IPS DF 19.7 (cell line): ENCODE measurements around the gene IL18R1.

Source experiments
- DNase-seq: peaks from one replicate; pipeline ENCODE4 v3.0.0-alpha.2; 2013; ENCODE audit warnings: low read depth, low spot score

IL18R1 gene

DNA sequence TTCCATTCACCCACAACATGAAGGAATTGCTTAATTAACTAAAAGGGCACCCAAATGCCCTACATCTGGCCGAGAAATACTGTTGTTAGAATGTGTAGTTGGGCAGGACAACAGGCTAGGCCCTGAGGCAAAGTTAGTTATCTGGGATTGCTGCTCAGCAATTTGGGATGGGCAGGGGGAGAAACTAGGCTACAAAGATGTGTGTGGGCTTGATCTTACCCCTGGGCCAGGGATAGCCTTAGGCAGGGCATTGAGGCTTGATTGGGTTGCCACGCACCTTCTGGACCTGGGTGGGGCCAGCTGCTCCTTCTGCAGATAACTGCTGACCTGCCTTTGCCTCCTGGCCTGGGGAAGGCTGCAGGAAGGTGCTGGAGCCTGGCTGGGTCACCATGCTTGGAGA is 76.8 kb downstream of the IL18R1 start:
- no peak for DNase-seq

DNA sequence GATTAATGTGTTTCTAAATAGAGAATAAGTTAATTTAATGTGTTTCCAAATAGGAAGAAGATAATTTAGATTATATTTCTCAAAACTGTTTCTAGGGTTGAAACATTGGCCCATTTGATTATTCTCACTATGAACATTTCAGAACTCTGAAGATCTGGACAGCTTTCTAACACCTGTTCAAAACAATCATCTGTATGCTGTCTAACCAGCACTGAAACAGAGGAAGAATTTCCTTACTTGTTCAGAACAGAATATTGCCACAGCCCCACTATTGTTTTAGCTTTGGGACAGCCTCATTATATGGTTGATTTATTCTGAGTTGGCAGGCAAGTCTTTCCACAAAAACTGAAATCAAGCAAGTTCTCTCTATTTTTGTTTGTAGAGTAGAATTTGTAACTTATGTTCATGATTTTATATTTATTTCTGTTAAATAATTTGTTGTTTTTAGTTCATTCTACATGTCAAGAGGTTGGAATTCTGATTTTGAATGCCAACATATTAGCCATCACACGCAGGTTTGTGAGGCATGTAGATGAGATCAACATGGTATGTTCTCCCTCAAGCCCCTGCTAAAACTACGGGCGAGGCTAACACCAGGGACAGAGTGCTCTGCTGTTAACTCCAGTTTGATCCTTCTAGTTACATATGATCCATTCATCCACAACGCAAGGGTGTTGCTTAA is 78.5 kb downstream of the IL18R1 start:
- no peak for DNase-seq

DNA sequence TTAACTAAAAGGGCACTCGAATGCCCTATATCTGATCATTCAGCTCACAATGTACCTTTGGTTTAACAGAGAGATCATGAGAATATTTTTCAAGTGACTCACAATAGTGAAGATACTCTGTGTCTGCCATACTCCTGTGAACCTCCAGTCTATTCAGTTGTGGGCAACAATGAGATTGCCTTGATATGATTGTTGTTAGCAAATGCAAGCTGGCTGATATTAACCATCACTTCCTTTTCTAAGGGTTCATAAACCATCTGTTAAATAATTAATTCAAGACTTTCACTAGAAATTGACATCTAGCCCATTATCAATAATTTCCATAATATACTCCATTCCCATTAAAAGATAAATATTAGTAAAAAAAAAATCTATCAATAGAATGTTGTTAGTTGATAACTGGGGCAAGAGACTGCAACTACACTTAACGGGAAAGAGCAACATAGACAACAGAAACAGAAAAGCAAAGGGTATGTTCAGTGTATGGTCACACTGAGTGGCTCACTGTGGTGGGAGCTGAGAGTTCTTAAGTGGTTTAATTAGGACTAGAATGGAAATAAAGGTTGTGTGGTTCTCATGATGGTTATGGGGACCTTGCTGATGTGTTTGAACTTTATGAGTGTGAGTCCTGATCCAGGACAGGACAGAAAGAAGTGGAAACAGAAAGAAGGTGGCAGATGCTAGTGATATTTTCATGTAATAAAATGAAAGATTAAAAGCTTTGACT is 79.2 kb downstream of the IL18R1 start:
- no peak for DNase-seq

DNA sequence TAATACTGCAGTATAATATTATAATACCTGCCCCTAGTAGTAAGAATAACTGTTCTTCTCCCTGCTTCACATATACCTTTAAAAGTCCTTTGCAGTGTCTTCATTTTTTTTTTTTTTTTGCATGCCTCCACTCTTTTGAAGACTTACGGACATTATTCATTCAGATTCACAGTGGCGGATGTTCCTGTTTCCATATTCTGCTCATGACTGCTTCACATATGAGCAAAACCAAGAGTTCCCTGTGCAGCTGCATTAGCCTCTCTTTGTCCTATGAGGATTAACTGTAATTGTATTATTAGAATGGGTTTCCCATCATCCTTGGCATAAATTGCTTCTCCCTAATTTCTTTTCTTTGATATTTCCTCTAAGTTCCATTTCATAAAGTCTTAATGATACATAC is 80.1 kb downstream of the IL18R1 start:
- no peak for DNase-seq

DNA sequence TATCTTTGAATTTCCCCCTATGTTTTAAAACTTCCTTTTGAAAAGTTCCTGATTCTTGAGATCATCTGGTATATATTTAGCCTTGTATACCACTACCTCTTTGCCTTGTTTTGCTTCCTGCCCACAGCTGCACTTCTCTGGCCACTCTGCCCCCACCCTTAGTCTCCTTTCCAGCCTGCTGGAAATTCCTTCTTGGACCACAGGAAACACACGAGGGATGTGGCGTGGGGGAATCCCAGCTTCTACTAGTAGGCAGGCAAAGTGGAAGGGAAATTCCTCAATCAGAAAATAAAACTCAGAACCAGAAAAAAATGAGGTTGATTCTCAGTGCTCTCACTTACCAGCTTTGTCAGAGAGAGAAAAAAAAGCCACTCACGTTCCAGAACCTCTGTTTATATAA is 80.7 kb downstream of the IL18R1 start:
- DNase-seq, result no peak

DNA sequence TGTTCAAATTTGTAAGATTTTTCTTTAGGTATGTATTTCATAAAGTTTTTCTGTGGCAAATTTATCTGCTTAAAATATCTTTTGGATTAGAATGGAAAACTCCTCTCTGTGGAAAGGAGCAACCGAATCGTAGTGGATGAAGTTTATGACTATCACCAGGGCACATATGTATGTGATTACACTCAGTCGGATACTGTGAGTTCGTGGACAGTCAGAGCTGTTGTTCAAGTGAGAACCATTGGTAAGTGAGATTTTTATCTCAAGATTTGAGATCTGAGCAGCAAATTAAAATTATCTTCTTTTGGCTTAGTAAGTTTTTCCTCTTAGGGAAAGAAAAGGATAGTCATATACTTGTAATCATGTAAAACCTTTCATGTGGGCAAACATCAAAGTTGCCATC is 81.5 kb downstream of the IL18R1 start:
- no peak for DNase-seq

DNA sequence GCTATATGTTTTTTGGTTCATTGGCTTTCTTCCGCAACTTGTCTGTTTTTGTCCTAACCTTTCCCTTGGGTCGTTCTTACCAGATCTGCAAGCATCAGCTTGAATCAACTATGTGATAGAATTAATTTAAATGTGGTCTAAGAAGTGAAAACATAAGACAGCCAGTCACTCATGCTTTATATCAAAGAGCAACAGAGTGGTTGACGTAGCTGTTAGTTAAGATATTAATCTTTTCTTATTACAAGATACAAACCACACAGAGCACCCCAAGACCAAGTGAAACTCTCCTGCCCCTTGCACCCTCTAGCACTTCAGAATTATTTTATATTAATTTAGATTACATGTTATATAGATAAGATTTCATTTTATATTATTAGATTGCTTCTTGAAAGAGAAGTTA is 82.5 kb downstream of the IL18R1 start:
- DNase-seq, result no peak

DNA sequence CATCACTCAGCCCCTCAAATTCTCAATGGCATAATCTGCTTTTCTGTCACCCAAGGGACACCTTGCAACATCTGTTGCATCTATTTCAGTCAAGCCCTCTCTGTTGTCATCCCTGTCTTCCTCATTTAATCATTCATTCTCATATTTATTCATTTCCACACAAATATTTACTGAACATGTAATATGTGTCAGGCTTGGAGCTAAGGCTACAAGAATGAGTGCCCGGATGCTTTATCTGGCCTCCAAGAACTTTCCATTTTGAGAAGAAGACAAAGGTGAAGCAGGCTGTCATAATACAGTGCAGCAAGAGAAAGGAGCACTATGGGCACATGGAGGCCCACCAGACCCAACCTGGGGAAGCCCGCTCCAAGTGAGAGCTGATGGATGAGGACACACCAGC is 83.0 kb downstream of the IL18R1 start:
- no peak for DNase-seq

DNA sequence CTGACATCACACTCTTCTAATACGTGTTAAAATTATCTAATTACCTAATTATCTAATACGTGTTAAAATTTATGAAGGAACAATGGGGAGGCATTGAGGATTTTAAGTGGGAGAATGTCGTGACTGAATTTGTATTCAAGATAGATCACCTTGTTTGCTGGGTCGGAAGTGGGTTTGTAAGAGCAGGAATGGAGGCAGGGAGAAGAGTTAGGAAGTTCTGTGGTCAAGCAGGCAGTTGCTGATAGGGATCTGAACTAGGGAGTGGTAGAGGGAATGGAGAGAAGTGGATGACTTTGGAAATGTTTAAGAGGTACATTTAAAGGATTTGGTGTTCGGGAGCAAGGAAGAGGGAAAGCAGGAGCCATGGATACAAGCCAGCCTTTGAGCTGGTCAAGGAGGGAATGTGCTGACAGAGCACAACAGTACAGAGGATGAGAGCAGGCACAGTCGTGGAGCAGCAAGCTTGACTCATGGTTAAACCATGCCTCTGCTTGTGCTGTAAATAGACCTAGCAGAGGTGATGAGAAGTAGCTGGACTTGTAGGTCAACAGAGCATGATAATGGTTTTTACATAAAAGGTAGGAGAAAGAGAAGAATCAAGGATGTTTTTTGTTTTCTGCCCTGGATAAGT is 83.6 kb downstream of the IL18R1 start:
- DNase-seq, result no peak

DNA sequence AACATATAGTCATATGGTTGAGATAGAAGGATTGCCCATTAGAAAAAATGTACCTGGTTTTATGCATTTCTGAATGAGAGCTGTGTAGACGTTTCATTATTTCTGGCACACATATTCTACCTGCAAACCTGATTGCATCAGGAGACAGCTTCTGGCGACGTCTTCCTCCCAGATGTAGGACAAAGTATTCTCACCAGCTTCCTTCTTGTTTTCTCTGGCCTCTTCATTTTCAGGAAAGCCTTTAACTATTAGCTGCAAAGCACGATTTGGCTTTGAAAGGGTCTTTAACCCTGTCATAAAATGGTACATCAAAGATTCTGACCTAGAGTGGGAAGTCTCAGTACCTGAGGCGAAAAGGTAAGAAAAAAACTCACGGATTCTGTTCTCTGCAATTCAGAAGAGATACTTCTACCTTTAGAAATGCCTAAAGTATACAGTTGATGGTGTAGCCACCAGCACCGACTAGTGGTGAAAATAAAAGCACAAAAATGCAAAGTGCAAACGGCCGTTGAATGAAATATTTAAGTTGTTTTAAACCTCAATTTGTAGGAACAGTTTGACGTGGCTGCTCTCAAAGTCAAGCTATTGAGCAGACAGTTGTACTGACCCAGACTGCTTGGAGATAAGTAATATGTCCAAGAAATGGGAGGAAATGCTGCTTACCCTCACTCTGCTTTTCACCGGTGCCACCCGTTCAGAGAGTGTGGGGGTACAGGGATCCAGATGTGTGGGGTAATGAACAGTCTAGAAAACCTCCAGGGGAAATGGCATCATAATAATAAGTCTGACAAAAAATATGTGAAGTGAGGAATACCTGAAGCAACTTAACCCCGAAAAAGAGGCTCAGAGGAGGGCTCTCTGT is 87.6 kb downstream of the IL18R1 start:
- DNase-seq, result no peak

DNA sequence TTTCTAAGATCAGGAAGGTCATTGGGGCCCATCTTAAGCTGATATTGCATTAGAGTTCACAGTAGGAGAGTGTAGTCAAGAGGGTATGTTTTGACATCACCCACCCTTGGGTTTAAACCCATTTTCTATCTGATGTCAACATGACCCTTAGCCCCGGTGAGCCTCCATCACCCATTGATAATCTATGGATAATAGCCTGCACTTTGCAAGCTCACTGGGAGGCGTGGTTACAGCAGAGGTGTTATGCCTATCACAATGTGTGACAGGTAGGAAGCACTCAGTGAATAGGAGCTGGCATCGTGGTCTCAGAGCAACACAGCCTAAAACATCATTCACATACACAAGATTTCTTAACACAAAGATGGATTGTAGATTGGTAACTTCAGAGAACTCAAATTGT is 88.6 kb downstream of the IL18R1 start:
- no peak for DNase-seq

DNA sequence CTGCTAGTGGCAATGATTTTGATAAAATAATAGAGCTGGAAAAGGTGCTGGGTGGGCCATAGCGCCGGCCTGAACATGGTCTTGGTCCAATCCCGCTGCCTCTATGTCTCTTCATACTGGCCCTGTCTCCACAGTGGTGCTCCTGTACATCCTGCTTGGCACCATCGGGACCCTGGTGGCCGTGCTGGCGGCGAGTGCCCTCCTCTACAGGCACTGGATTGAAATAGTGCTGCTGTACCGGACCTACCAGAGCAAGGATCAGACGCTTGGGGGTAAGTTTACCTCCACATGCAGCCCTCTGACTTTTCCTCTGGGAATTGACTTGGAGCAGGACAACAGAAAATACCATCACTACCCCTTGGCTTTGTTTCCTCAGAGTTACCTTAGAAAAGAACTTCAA is 91.3 kb downstream of the IL18R1 start:
- DNase-seq, result no peak
